D341Med (cell line): ENCODE data around the gene SPTBN1.

ENCODE experiments used
- DNase-seq: peaks from one replicate; pipeline ENCODE4 v3.0.0; 2012; ENCODE audit warnings: low spot score

The SPTBN1 gene

DNA sequence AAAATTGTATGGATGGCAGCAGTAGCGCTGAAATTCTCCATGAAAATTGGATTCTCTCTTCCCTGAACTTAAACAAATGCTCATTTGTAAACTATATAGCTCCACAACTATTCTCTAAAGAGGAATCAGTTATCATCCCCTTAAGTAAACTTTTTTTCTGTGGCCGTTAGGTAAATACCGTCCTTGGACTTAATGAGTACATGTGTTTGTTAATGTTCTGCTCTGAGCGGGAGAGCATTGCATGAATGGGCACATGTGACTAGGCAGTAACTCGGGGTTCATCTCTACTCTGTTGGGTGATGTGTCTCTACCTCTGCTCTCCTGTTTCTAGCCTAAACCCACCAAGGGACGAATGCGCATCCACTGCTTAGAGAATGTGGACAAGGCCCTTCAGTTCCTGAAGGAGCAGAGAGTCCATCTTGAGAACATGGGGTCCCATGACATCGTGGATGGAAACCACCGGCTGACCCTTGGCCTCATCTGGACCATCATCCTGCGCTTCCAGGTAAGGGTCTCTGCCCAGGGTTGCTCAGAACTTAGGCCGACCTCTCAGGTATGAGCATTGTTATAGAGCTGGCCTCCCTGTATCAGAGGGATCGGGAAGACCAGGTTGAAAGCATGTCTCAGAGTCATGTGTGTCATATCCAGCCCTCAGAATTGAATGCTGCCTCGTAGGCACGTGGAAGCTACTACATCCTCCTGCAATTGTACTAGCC lies 155.9 kb downstream of the SPTBN1 start:
- DNase-seq, result no peak

DNA sequence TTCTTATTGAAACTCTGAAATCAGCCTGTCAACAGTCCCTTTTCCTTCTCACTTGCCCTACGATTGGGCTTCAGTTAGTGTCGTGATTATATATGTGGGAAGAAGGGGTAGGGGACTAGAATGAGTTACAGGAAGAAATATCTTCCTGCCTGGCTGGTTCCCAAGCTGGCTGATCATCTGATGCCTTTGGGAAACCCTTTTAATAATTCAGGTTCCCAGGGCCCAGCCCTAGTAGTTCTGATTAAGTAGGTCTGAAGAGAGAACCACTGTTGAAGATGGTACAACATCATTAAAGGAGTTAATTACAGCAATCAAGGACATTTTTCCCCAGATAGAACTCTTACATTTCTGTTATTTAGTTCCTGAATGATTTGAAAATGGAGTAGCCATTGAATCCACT lies 157.3 kb downstream of the SPTBN1 start:
- no peak for DNase-seq

DNA sequence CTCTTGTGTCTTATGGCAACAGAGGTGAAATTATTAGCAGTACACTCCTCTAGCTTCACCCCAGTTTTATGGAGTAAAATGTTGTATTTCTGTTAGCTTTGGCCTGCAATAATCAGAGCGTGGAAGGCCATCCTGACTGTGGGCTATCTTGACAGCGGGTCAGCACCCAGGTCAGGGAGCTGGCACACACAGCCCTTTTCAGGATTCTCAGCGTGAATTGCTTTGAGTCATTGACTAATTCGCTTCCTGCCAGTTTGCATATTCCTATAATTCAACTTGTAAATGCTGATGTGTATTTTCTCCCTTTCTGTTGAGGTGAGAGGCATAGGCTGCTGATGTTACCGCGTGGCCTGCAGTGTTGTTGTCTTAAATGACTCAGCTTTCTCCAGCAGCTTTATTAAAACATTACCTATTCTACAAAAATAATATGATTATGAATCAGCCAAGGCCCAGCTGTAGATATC lies 157.7 kb downstream of the SPTBN1 start:
- DNase-seq, result no peak

DNA sequence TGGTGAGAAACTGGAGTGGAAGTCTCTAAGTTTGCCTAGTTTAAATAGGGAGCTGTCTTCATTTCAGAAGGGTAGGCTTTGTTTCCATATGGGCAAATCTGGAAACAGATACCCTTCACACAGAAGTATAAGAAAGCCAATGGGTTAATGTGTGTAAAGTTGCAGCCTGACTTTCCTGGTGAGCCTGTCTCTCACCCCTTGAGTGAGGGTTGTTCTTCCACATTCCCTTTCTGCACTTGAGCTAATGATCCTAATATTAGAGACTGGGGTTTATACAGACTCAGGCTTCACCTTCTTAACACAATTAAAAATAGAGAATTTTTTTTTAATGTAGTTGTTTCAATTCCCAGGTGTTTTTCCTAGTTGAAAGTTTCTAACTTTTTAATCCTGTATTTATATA lies 158.7 kb downstream of the SPTBN1 start:
- DNase-seq, result no peak

DNA sequence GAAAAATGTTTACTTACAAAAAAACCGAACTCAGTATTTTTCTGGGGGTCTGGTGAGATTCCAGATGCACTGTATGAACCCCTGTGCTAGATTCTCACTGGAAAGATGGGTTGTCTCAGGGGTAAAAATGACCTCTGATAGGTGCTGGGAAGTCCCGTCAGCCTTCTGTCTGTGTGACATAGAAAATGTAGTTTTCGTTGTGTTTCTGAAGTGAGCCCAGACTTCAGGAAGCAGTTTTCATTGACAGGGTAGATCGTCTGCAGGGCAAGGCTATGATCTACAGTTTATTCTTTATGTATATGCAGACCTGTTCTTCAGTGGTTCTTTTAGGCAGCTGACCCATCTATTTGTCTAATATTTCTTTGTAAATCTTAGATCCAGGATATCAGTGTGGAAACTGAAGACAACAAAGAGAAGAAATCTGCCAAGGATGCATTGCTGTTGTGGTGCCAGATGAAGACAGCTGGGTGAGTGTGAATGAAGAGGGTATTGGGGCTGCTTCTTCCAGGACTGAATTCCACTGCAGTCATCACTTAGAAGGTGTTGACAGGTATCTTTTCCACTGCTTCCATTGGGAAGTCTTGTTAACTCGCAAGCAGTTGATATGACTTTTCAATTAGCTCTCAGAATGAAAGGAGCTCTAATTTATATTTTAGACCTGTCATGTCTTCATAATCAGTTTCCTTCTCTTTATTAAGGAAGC lies 159.9 kb downstream of the SPTBN1 start:
- no peak for DNase-seq

DNA sequence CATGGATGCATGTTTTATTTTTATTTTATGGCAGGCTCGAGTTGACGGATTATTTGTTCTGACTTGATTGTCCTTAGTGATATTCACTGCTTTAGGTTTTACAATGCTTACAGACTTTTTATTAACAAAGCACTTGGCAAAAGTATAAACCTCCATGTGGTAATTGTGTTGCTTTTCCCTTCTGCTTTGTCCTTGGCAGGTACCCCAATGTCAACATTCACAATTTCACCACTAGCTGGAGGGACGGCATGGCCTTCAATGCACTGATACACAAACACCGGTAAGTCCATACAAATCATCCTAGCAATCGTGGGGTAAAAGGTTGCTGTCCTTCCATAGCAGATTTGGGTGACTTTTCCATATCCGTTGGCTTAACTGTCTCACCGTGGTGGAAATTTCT lies 161.3 kb downstream of the SPTBN1 start:
- no peak for DNase-seq

DNA sequence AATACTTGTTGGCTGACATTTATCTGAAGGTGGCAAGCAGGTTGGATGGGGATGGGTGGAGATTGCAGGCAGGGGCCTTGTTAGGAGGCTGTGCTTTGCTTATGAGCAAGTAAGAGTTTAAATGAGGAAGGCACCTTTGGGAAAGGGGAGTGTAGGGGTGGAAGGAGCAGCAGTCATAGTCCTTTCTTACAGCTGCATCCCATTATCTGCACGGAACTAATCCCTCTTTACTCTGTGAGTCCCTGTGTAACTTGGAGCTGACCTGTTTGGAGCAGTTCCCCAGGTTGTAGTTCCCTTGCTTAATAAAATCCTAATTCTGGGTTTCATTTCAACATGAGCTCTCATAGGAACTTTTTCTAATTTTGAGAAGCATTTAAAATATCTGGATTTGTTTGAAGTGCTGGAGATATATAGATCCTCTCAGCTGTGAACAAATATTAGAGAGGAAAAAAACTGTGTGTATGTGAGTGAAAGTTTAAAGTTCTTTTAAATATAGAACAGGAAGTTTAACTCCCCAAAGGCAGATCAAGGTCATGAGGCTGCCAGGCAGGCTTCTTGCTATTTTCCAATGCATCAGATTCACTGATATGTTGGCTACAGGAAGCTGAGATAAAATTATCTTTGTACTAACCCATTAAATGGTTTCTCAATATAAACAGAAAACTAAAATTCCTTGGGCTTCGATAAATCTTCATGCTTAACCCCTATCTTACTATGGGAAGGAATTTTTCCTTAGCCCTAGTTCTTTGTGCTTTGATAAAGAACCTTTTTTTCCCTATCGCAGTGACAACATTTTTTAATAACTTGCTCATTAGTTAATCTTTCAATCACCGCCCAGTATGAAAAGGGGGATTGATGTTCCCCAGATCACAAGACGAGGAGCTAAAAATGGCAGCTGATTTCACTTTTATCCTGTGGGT lies 162.8 kb downstream of the SPTBN1 start:
- DNase-seq, result no peak

DNA sequence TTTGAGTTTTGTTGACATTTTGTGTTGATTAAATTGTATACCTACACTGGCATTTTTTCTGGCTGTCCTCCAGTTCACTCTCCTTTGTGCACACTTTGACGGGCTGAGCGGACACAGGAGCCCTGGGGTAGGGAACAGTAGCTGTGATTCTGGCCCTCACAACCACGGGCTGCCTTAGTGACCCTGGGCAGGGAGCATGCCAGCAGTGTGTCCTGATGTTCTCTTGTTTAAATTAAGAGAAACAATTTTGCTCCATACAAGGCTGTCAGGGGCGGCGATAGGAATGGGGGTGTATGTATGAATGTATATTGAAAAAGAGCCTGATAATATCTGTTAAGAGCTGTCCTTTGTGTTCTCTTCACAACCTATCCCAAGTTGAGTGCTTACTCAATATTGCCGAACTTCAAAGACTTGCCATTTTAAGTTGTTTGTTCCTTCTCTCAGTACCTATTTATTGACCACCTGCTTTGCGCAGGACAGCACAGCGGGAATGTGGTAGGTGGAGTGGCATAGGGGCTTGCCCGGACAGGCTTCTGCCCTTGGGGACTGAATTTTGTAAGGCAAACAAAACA lies 163.6 kb downstream of the SPTBN1 start:
- DNase-seq, result no peak

DNA sequence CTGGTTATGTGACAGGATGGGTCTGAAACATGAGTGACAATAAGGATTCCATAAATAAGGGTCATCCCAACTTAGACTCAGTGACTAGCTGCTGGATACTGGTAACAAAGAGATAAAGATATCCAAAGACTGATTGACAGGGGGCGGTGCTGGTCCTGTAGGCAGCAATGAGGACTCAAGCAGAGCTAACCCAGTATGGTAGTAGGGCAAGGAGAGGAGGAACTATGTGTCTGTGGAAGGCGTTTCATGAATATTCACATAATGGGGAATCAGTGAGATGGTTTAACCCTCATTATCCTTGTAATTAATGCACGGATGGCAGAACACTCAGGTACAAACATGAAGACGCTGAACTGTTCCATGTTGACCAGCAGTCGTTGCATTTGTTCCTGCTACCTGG lies 164.8 kb downstream of the SPTBN1 start:
- no peak for DNase-seq

DNA sequence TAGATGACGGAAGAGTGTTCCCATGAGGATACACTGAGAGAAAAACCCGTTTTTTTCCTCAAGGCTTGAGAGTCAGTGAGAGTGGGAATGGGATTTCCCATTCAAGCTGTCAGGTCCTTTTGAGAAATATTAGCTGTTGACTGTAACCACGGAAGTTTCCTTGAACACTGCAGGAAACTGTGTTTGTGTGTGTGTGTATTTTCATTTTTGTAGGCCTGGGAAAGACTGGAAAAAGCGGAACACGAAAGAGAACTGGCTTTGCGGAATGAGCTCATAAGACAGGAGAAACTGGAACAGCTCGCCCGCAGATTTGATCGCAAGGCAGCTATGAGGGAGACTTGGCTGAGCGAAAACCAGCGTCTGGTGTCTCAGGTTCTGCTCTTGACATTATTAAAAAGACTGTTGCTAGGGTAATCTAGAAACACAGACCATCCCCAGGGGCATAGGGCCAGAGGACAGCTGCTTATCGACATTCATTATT lies 168.5 kb downstream of the SPTBN1 start:
- DNase-seq, result no peak

DNA sequence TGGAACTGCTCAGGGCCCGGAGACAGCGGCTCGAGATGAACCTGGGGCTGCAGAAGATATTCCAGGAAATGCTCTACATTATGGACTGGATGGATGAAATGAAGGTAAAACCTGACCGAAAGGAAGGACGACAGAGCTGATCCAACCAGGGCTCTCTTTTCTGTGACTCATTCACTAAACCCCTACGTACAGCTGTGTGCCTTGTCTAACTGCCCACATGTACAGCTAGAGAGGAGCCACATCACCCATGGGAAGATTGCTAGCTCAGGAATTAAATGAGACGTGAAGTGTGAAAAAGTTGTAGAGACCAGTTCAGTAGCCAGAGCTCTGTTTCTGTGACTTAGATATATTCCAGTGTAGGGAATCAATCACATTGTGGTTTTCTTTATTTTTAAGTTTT lies 170.0 kb downstream of the SPTBN1 start:
- no peak for DNase-seq

DNA sequence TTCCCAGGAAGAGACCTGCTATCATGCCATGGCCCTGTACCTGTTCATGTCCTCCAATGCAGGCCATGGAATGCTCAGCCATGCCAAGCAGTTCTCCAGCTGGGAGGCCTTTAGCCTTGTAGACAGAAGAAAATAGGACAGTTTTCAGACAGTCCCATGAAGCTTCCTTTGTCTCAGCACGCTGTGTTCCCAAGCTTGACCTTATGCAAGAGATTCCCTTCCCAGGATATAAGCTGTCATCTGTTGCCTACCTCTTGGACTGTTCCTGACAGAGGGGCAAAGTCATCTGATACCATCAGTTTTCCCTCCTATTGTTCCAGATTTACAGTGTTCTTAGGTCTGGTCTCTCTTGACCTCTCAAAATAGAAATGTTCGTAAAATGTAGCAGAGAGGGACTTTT lies 170.8 kb downstream of the SPTBN1 start:
- no peak for DNase-seq

DNA sequence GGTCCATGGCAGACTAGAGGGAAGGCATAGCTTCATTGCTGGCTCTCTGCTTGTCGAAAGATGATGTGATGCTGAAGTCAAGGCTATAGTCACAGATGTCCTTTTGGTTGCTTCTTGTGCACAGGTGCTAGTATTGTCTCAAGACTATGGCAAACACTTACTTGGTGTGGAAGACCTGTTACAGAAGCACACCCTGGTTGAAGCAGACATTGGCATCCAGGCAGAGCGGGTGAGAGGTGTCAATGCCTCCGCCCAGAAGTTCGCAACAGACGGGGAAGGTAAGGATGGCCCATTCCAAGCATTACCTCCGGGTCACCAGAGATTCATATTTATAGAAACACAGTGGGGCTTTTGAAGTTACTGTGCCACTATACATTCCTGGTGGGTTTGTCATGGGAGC lies 171.8 kb downstream of the SPTBN1 start:
- DNase-seq, result no peak

DNA sequence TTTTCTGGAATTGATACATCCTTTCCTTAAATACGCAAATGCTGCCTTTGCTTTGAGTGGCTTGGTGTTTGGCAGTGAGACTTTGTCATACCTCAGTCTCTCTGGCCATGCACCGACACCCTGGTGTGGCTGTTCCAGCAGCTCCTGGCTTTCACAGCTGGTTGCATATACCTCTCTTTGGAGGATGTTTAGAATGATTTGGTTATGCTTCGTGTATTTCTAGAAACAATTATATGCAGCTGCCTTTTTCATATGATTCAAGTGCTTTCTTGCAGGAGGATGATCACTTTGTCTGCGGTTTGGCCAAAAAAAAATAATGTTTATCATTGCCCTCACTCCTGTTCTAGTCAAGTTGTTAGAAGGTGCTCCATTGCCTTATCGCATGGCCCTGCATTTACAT lies 172.3 kb downstream of the SPTBN1 start:
- DNase-seq, result no peak

DNA sequence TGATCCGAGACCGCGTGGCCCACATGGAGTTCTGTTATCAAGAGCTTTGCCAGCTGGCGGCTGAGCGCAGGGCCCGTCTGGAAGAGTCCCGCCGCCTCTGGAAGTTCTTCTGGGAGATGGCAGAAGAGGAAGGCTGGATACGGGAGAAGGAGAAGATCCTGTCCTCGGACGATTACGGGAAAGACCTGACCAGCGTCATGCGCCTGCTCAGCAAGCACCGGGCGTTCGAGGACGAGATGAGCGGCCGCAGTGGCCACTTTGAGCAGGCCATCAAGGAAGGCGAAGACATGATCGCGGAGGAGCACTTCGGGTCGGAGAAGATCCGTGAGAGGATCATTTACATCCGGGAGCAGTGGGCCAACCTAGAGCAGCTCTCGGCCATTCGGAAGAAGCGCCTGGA lies 172.8 kb downstream of the SPTBN1 start:
- DNase-seq, result no peak

DNA sequence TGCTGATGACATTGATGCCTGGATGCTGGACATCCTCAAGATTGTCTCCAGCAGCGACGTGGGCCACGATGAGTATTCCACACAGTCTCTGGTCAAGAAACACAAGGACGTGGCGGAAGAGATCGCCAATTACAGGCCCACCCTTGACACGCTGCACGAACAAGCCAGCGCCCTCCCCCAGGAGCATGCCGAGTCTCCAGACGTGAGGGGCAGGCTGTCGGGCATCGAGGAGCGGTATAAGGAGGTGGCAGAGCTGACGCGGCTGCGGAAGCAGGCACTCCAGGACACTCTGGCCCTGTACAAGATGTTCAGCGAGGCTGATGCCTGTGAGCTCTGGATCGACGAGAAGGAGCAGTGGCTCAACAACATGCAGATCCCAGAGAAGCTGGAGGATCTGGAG lies 173.3 kb downstream of the SPTBN1 start:
- no peak for DNase-seq

DNA sequence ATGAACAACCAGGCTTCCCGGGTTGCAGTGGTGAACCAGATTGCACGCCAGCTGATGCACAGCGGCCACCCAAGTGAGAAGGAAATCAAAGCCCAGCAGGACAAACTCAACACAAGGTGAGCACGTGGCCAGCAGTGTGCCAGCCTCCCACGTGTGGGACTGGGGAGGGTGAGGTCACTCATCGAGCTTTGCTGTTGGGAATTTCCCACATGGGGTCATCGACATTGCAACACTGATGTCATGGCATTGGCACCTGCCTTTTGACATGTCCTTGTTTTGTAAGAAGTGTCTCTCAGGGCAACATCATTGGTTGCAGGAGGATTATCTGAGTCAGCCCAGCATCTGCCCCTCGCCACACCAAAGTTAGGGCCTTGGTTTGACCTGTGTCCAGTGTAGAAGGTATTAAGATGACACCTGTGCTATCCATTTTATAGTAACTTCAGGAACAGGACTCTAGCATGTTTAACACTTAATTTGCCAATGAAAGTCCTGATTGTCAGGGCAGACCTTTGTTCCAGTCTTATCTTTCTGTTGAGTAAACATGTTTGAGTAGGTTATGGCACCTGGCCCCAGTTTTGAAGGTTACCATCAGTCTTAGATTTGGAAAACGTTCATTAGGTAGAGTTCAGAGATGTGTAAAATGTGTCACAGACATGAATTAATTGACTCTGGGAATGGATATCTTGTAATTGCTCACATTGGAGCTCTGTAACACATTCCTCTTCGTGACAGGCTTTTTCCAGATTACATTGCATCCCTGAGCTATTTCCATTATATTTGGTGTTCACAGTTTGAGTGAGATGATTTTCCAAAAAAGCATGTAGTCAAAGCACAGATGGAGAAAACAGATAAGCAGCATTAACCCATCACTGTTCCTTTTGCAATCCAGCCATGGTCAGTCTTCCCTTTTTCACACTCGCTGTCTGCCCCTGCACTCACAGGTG lies 174.1 kb downstream of the SPTBN1 start:
- no peak for DNase-seq

DNA sequence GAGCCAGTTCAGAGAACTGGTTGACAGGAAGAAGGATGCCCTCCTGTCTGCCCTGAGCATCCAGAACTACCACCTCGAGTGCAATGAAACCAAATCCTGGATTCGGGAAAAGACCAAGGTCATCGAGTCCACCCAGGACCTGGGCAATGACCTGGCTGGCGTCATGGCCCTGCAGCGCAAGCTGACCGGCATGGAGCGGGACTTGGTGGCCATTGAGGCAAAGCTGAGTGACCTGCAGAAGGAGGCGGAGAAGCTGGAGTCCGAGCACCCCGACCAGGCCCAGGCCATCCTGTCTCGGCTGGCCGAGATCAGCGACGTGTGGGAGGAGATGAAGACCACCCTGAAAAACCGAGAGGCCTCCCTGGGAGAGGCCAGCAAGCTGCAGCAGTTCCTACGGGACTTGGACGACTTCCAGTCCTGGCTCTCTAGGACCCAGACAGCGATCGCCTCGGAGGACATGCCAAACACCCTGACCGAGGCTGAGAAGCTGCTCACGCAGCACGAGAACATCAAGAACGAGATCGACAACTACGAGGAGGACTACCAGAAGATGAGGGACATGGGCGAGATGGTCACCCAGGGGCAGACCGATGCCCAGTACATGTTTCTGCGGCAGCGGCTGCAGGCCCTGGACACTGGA lies 174.9 kb downstream of the SPTBN1 start:
- DNase-seq, result no peak

DNA sequence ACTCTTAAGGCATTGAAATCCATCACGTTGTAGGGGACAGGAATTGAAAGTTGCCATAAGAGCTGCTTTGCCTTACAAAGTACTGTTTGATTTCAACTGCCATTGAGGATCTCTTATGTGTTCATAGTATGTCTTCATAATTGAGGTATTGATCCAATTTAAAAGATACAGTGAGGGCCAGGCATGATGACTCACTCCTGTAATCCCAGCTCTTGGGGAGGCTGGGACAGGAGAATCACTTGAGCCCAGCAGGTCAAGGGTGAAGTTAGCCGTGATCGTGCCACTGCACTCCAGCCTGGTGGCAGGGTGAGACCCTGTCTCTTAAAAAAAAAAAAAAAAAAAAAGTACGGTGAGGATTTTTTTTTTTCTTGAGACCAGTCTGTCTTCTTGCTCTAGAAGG lies 175.6 kb downstream of the SPTBN1 start:
- no peak for DNase-seq
